ENCODE results near the gene FCHSD2. TPM values are rescaled to one million over a fixed set of nuclear protein-coding genes. Genes with fewer than 3 reads are reported as not detected.

The FCHSD2 gene
- total and polyA plus RNA-seq, 9 of the 15 experiments (the other 6 are each of a cell fraction or from before 2014, with no cell fraction given): 1.8 to 14.7 (median 6.4) TPM

DNA sequence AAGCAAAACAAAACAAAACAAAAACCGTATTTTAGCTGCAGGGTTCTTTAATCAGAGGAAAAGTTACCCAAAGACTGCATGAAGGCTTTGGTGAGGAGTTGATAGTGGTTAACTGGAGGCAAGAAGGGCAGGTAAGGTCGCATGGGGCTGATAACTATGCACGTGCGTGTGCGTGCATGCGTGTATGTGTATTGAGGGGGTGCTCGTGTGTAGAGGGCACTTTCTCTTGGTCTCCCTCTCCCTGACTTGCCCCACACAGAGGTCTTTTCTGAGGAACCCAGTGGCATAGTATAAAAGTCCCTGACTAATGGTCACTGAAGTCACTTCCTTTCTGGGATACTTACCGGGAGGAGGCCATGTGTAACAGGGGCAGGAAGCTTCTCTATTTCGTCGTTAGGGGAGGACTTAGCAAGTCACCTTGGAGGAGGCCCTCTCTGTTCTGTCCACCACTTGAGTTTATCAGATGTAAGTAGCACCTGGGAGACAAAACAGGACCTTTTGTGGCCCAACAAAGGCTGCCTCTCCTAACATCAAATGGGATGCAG, 20.1 kb upstream of the FCHSD2 start (continued):
- TF ChIP-seq ZBTB7A (IDR thresholded peaks at IDR 0.05; ENCODE audit: borderline replicate concordance, control insufficient read depth, low read depth, low read length): no peak
- no peak for TF ChIP-seq ILK (tag; IDR thresholded peaks at IDR 0.05; ENCODE audit: borderline replicate concordance, low read depth)
- TF ChIP-seq ZNF24 (IDR thresholded peaks at IDR 0.05): no peak
- TF ChIP-seq, protein P1, sequence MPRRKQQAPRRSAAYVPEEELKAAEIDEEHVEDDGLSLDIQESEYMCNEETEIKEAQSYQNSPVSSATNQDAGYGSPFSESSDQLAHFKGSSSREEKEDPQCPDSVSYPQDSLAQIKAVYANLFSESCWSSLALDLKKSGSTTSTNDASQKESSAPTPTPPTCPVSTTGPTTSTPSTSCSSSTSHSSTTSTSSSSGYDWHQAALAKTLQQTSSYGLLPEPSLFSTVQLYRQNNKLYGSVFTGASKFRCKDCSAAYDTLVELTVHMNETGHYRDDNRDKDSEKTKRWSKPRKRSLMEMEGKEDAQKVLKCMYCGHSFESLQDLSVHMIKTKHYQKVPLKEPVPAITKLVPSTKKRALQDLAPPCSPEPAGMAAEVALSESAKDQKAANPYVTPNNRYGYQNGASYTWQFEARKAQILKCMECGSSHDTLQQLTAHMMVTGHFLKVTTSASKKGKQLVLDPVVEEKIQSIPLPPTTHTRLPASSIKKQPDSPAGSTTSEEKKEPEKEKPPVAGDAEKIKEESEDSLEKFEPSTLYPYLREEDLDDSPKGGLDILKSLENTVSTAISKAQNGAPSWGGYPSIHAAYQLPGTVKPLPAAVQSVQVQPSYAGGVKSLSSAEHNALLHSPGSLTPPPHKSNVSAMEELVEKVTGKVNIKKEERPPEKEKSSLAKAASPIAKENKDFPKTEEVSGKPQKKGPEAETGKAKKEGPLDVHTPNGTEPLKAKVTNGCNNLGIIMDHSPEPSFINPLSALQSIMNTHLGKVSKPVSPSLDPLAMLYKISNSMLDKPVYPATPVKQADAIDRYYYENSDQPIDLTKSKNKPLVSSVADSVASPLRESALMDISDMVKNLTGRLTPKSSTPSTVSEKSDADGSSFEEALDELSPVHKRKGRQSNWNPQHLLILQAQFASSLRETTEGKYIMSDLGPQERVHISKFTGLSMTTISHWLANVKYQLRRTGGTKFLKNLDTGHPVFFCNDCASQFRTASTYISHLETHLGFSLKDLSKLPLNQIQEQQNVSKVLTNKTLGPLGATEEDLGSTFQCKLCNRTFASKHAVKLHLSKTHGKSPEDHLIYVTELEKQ (CRISPR knock-in tag; IDR thresholded peaks at IDR 0.05): no peak
- TF ChIP-seq DPF2 (IDR thresholded peaks at IDR 0.05): no peak
- TF ChIP-seq KLF10 (CRISPR knock-in tag; IDR thresholded peaks at IDR 0.05): no peak
- no peak for TF ChIP-seq HCFC1 (IDR thresholded peaks at IDR 0.05; ENCODE audit: low read depth, low read length)
- TF ChIP-seq HMG20B (CRISPR knock-in tag; IDR thresholded peaks at IDR 0.05): no peak
- no peak for TF ChIP-seq RUNX1 (IDR thresholded peaks at IDR 0.05; ENCODE audit: low read depth)
- TF ChIP-seq, protein P2, sequence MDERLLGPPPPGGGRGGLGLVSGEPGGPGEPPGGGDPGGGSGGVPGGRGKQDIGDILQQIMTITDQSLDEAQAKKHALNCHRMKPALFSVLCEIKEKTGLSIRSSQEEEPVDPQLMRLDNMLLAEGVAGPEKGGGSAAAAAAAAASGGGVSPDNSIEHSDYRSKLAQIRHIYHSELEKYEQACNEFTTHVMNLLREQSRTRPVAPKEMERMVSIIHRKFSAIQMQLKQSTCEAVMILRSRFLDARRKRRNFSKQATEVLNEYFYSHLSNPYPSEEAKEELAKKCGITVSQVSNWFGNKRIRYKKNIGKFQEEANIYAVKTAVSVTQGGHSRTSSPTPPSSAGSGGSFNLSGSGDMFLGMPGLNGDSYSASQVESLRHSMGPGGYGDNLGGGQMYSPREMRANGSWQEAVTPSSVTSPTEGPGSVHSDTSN (CRISPR knock-in tag; IDR thresholded peaks at IDR 0.05; ENCODE audit: low read depth): no peak
- TF ChIP-seq, protein P2 (tag; conservative IDR thresholded peaks at IDR 0.05; ENCODE audit: low read depth): no peak
- TF ChIP-seq, protein P3, sequence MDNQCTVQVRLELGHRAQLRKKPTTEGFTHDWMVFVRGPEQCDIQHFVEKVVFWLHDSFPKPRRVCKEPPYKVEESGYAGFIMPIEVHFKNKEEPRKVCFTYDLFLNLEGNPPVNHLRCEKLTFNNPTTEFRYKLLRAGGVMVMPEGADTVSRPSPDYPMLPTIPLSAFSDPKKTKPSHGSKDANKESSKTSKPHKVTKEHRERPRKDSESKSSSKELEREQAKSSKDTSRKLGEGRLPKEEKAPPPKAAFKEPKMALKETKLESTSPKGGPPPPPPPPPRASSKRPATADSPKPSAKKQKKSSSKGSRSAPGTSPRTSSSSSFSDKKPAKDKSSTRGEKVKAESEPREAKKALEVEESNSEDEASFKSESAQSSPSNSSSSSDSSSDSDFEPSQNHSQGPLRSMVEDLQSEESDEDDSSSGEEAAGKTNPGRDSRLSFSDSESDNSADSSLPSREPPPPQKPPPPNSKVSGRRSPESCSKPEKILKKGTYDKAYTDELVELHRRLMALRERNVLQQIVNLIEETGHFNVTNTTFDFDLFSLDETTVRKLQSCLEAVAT (IDR thresholded peaks at IDR 0.05): no peak
- TF ChIP-seq, protein P4, sequence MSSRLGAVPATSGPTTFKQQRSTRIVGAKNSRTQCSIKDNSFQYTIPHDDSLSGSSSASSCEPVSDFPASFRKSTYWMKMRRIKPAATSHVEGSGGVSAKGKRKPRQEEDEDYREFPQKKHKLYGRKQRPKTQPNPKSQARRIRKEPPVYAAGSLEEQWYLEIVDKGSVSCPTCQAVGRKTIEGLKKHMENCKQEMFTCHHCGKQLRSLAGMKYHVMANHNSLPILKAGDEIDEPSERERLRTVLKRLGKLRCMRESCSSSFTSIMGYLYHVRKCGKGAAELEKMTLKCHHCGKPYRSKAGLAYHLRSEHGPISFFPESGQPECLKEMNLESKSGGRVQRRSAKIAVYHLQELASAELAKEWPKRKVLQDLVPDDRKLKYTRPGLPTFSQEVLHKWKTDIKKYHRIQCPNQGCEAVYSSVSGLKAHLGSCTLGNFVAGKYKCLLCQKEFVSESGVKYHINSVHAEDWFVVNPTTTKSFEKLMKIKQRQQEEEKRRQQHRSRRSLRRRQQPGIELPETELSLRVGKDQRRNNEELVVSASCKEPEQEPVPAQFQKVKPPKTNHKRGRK (tag; IDR thresholded peaks at IDR 0.05): no peak
- TF ChIP-seq SNIP1 (IDR thresholded peaks at IDR 0.05; ENCODE audit: low read depth): no peak
- TF ChIP-seq, protein P5, sequence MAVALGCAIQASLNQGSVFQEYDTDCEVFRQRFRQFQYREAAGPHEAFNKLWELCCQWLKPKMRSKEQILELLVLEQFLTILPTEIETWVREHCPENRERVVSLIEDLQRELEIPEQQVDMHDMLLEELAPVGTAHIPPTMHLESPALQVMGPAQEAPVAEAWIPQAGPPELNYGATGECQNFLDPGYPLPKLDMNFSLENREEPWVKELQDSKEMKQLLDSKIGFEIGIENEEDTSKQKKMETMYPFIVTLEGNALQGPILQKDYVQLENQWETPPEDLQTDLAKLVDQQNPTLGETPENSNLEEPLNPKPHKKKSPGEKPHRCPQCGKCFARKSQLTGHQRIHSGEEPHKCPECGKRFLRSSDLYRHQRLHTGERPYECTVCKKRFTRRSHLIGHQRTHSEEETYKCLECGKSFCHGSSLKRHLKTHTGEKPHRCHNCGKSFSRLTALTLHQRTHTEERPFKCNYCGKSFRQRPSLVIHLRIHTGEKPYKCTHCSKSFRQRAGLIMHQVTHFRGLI (CRISPR knock-in tag; IDR thresholded peaks at IDR 0.05): no peak
- TF ChIP-seq ETV5 (CRISPR knock-in tag; IDR thresholded peaks at IDR 0.05; ENCODE audit: low read depth): no peak
- TF ChIP-seq PCBP1 (IDR thresholded peaks at IDR 0.05; ENCODE audit: low read depth, low read length, poor library complexity, severe bottlenecking): no peak
- TF ChIP-seq NEUROD1 (IDR thresholded peaks at IDR 0.05; ENCODE audit: borderline replicate concordance, low read depth, low read length, partially characterized antibody): no peak

All from K562 (cell line).